Measurements from ENCODE around the gene DZIP1.
"Not testable (repeated sequence)": the region's sequence is repeated elsewhere in the genome, so short reads cannot be mapped to it uniquely, and the experiment has no call there.

The DZIP1 gene

DNA sequence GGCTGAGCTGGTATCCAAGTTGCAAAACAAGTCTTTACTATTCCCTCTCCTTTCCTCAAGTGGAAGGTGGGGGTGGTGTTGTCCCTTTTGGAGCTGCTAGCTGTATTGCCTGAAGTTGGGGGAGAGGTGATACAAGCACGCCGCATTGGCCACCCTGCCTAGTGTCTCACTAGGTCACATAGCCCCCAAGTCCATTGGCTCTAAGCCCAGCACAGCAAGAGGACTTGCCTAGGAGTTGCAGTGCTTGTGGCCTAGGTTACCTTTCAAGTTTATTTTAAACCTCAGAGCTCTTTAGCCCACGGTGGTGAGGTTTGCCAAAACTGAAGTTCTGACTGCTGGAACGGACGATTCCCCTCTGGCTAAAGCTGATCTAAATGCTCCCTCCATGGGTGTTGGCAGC lies 27.1 kb upstream of the DZIP1 start:
- H3K9ac ChIP-seq (ENCODE audit: low read length) = no peak overlapping the region
- no peaks in the 10 kb centered on the region for H3K9me2 ChIP-seq (replicated peaks; ENCODE audit: insufficient read depth, low read length)
- no peak overlapping the region for H2AFZ ChIP-seq (ENCODE audit: low read depth, low read length, severe bottlenecking)
- no peak overlapping the region for H3K4me2 ChIP-seq (ENCODE audit: low read depth, low read length, poor library complexity, severe bottlenecking)
- H3K27ac ChIP-seq (ENCODE audit: low read depth, low read length) = no peak overlapping the region
- no peaks in the 10 kb centered on the region for H3K27me3 ChIP-seq (ENCODE audit: low read length)
- H3K79me2 ChIP-seq (ENCODE audit: insufficient read depth, low read length) = peaks cover 8% of the 10 kb centered on the region; the same call in 1 of the 2 replicates
- TF ChIP-seq, protein P1, sequence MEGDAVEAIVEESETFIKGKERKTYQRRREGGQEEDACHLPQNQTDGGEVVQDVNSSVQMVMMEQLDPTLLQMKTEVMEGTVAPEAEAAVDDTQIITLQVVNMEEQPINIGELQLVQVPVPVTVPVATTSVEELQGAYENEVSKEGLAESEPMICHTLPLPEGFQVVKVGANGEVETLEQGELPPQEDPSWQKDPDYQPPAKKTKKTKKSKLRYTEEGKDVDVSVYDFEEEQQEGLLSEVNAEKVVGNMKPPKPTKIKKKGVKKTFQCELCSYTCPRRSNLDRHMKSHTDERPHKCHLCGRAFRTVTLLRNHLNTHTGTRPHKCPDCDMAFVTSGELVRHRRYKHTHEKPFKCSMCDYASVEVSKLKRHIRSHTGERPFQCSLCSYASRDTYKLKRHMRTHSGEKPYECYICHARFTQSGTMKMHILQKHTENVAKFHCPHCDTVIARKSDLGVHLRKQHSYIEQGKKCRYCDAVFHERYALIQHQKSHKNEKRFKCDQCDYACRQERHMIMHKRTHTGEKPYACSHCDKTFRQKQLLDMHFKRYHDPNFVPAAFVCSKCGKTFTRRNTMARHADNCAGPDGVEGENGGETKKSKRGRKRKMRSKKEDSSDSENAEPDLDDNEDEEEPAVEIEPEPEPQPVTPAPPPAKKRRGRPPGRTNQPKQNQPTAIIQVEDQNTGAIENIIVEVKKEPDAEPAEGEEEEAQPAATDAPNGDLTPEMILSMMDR (IDR thresholded peaks at IDR 0.05; ENCODE audit: insufficient read depth, low read length, poor library complexity, severe bottlenecking) = no peak
- TF ChIP-seq EZH2phosphoT487 (conservative IDR thresholded peaks at IDR 0.05; ENCODE audit: low read length) = no peak
- 0 out of 2 replicates have a peak, but pooled peaks cover 3% of the 10 kb centered on the region for H3K36me3 ChIP-seq (ENCODE audit: low read length)
- H3K4me3 ChIP-seq (ENCODE audit: insufficient read depth, low read length, poor library complexity, severe bottlenecking) = no peak overlapping the region
- H4K20me1 ChIP-seq (ENCODE audit: low read depth, low read length) = no peaks in the 10 kb centered on the region
- H3K9me3 ChIP-seq (ENCODE audit: insufficient read depth, low read length) = peaks cover 16% of the 10 kb centered on the region; the same call in 1 of the 2 replicates
- peaks cover 5% of the 10 kb centered on the region; the same call in 1 of the 2 replicates for H3F3A ChIP-seq (ENCODE audit: insufficient read depth)

DNA sequence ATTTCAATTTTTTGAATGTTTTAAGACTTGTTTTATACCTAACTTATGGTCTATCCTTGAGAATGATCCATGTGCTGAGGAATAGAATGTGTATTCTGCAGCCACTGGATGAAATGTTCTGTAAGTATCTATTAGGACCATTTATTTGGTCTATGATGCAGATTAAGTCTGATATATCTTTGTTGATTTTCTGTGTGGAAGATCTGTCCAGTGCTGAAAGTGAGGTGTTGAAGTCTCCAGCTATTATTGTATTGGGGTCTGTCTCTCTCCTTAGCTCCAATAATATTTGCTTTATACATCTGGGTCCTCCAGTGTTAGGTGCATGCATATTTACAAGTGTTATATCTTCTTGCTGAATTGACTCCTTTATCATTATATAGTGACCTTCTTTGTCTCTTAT lies 22.7 kb upstream of the DZIP1 start:
- H3K4me2 ChIP-seq (ENCODE audit: low read depth, low read length, poor library complexity, severe bottlenecking); H2AFZ ChIP-seq (ENCODE audit: low read depth, low read length, severe bottlenecking); H3K9ac ChIP-seq (ENCODE audit: low read length); H3K27ac ChIP-seq (ENCODE audit: low read depth, low read length); H3K27me3 ChIP-seq (ENCODE audit: low read length); H3K9me2 ChIP-seq (replicated peaks; ENCODE audit: insufficient read depth, low read length); H3K36me3 ChIP-seq (ENCODE audit: low read length); H3K79me2 ChIP-seq (ENCODE audit: insufficient read depth, low read length); H3F3A ChIP-seq (ENCODE audit: insufficient read depth); H3K4me3 ChIP-seq (ENCODE audit: insufficient read depth, low read length, poor library complexity, severe bottlenecking); H4K20me1 ChIP-seq (ENCODE audit: low read depth, low read length): not testable (repeated sequence)
- H3K9me3 ChIP-seq (ENCODE audit: insufficient read depth, low read length) = peaks cover 24% of the 10 kb centered on the region; the same call in 1 of the 2 replicates

DNA sequence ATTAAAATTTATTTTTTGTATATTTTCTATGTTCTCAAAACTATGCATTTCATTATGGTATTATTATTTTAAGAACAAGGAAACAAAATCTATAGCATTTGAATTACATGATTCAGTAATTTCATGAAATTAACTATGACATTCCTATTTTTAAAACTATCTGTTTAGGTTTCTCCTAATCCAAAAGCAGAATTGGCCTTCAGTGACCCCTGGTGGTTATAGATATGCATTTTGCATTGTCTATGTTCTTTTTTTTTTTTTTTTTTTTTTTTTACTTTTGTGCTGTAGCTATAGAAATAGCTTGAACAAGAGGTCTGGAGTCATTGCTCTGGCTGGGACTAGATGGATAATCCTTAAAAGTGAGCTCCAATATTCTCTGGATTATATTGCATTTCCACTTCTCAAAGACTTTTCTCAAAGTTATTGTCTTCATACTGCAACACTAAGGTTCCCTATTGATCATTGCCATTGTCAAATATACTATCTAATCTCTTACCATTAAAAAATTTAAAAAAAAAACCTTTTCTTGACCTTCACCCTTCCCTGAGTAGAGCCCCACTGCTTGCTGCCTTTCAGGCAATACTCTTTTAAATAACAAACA lies 16.6 kb upstream of the DZIP1 start:
- no peak overlapping the region for H3K27ac ChIP-seq (ENCODE audit: low read depth, low read length)
- H3K36me3 ChIP-seq (ENCODE audit: low read length) = no peaks in the 10 kb centered on the region
- TF ChIP-seq EZH2phosphoT487 (conservative IDR thresholded peaks at IDR 0.05; ENCODE audit: low read length) = no peak
- TF ChIP-seq, protein P1 (IDR thresholded peaks at IDR 0.05; ENCODE audit: insufficient read depth, low read length, poor library complexity, severe bottlenecking) = peak; percentile 56
- no peaks in the 10 kb centered on the region for H3K9me2 ChIP-seq (replicated peaks; ENCODE audit: insufficient read depth, low read length)
- H4K20me1 ChIP-seq (ENCODE audit: low read depth, low read length) = no peaks in the 10 kb centered on the region
- no peaks in the 10 kb centered on the region for H3F3A ChIP-seq (ENCODE audit: insufficient read depth)
- no peak overlapping the region for H3K9ac ChIP-seq (ENCODE audit: low read length)
- H2AFZ ChIP-seq (ENCODE audit: low read depth, low read length, severe bottlenecking) = no peak overlapping the region
- H3K79me2 ChIP-seq (ENCODE audit: insufficient read depth, low read length) = no peaks in the 10 kb centered on the region
- H3K27me3 ChIP-seq (ENCODE audit: low read length) = no peaks in the 10 kb centered on the region
- H3K4me2 ChIP-seq (ENCODE audit: low read depth, low read length, poor library complexity, severe bottlenecking) = no peak overlapping the region
- no peak overlapping the region for H3K4me3 ChIP-seq (ENCODE audit: insufficient read depth, low read length, poor library complexity, severe bottlenecking)
- peaks cover 2% of the 10 kb centered on the region; the same call in 1 of the 2 replicates for H3K9me3 ChIP-seq (ENCODE audit: insufficient read depth, low read length)

DNA sequence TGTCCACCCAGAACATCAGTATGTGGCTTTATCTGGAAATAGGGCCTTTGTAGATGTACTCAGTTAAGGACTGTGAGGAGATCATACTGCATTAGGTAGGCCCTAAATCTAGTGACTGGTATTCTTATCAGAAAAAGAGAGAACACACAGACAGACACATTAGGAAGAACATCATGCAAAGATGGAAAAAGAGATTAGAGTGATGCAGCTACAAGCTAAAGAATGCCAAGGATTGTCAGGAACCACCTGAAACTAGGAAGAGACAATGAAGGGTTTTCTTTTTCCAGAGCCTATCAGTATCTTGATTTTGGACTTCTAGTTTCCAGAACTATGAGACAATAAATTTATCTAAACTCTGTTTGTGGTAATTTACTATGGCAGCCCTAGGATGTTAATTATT lies 15.0 kb upstream of the DZIP1 start:
- no peaks in the 10 kb centered on the region for H4K20me1 ChIP-seq (ENCODE audit: low read depth, low read length)
- TF ChIP-seq, protein P1 (IDR thresholded peaks at IDR 0.05; ENCODE audit: insufficient read depth, low read length, poor library complexity, severe bottlenecking) = no peak
- TF ChIP-seq EZH2phosphoT487 (conservative IDR thresholded peaks at IDR 0.05; ENCODE audit: low read length) = no peak
- H3F3A ChIP-seq (ENCODE audit: insufficient read depth) = no peaks in the 10 kb centered on the region
- H3K9me3 ChIP-seq (ENCODE audit: insufficient read depth, low read length) = no peaks in the 10 kb centered on the region
- H3K4me3 ChIP-seq (ENCODE audit: insufficient read depth, low read length, poor library complexity, severe bottlenecking) = no peak overlapping the region
- no peaks in the 10 kb centered on the region for H3K79me2 ChIP-seq (ENCODE audit: insufficient read depth, low read length)
- H3K27ac ChIP-seq (ENCODE audit: low read depth, low read length) = no peak overlapping the region
- H3K9me2 ChIP-seq (replicated peaks; ENCODE audit: insufficient read depth, low read length) = no peaks in the 10 kb centered on the region
- no peak overlapping the region for H2AFZ ChIP-seq (ENCODE audit: low read depth, low read length, severe bottlenecking)
- H3K36me3 ChIP-seq (ENCODE audit: low read length) = no peaks in the 10 kb centered on the region
- H3K9ac ChIP-seq (ENCODE audit: low read length) = no peak overlapping the region
- no peaks in the 10 kb centered on the region for H3K27me3 ChIP-seq (ENCODE audit: low read length)
- H3K4me2 ChIP-seq (ENCODE audit: low read depth, low read length, poor library complexity, severe bottlenecking) = no peak overlapping the region

Measured in SU-DHL-6 (cell line).